ENCODE results near the gene ARRB1. TPM values are rescaled to one million over a fixed set of nuclear protein-coding genes. Genes with fewer than 3 reads are reported as not detected.
A peak's percentile ranks its signal among the peaks of the same experiment; 100 is the strongest.

Gene ARRB1
- total RNA-seq, 2 donors from 2014 or later, result 41.7 to 128 TPM

DNA sequence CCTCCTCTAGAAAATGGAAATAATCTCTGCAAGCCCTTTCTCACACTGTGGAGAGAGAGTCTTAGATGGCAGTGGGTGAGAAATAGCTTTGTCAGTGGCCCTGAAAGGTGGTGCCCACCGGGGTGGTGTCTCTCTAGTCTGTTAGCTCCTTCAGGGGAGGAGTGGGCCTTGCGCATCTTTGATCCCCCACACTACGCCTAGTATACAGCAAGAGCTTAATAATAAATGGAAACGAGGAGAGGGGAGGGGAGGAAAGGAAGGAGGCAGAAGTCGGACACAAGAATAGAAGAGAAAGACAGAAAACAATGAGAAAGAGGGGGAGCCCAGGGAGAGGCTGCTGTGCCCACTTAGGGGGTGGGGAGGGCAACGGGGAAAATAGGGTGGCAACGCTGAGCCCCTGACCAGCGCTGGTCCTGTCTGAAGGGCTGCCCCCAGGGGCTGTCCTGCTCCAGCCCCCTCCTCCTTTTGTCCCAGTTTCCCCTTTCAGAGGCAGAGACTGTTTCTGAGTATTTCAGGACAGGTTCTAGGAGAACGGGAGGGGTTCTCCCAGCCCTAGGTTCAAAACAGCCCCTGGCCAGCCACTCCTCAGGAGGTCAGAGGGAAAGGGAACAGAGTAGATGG is 1.2 kb downstream of the ARRB1 start:
- peak; percentile 46 for DNase-seq
- TF ChIP-seq, protein P1, sequence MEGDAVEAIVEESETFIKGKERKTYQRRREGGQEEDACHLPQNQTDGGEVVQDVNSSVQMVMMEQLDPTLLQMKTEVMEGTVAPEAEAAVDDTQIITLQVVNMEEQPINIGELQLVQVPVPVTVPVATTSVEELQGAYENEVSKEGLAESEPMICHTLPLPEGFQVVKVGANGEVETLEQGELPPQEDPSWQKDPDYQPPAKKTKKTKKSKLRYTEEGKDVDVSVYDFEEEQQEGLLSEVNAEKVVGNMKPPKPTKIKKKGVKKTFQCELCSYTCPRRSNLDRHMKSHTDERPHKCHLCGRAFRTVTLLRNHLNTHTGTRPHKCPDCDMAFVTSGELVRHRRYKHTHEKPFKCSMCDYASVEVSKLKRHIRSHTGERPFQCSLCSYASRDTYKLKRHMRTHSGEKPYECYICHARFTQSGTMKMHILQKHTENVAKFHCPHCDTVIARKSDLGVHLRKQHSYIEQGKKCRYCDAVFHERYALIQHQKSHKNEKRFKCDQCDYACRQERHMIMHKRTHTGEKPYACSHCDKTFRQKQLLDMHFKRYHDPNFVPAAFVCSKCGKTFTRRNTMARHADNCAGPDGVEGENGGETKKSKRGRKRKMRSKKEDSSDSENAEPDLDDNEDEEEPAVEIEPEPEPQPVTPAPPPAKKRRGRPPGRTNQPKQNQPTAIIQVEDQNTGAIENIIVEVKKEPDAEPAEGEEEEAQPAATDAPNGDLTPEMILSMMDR (conservative IDR thresholded peaks at IDR 0.05), result no peak
- Histone ChIP-seq H3K9me3 (ENCODE audit: control insufficient read depth, low read length) (no peaks in the 10 kb centered on the region), H3K36me3 (ENCODE audit: control insufficient read depth, insufficient read depth, low read length) (peaks cover 27% of the 10 kb centered on the region), H3K27ac (ENCODE audit: low read depth, low read length) (peak overlapping the region; percentile 50), H3K4me3 (ENCODE audit: low read length) (peak overlapping the region; percentile 90), H3K27me3 (ENCODE audit: control insufficient read depth, insufficient read depth, low read length, poor library complexity, severe bottlenecking) (no peaks in the 10 kb centered on the region), H3K4me1 (ENCODE audit: control insufficient read depth, insufficient read depth, low read length) (peaks cover 19% of the 10 kb centered on the region), H3K9ac (ENCODE audit: extremely low read depth, low read length, poor library complexity, severe bottlenecking) (peak overlapping the region; percentile 73)
- 50 to 60% methylated on average over 6 to 9 of the region's 9 CpGs for WGBS, 2 experiments (ENCODE audit: insufficient coverage in 1 of 2, insufficient read length in 1 of 2)
- H3K9me3 Mint-ChIP-seq, result no peaks in the 10 kb centered on the region
- H3K27me3 Mint-ChIP-seq (ENCODE audit: insufficient read depth), result no peaks in the 10 kb centered on the region
- H3K4me3 Mint-ChIP-seq, result peak overlapping the region; percentile 86
- H3K27ac Mint-ChIP-seq, result peak overlapping the region; percentile 93
- H3K4me1 Mint-ChIP-seq, result peaks cover 64% of the 10 kb centered on the region
- peaks cover 13% of the 10 kb centered on the region for H3K36me3 Mint-ChIP-seq (ENCODE audit: low read depth)

DNA sequence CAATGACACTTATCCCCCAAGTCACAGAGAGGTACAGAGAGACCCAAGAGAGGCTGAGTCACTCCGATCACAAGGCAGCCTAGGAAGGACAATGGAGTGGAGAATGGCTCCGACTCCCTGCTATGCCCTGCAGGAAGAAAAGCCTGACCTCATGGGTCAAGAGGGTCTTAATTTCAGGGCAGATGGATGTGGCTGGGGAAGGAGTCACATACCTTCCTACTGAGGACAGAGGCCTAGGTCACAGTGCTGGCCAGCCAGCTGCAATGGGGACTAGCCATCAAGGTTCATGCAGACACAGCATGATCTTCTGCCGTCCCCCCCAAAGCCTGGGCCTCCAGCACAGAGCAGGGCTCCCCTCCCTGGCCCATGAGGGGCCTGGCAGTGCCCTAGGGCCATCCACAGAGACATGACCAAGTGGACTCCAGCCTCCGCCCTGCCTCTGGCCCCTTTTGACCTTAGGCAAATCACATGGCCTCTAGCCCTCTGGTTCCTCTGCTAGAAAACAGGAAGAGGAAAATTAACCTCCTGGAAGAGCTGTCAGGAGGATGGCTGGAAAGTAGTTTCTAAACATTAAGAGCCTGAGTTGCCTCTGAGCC is 1.8 kb downstream of the ARRB1 start:
- Mint-ChIP-seq H3K4me1 (peaks cover 69% of the 10 kb centered on the region), H3K36me3 (ENCODE audit: low read depth) (peaks cover 13% of the 10 kb centered on the region), H3K27me3 (ENCODE audit: insufficient read depth) (no peaks in the 10 kb centered on the region), H3K9me3 (no peaks in the 10 kb centered on the region), H3K27ac (peak overlapping the region; percentile 35), H3K4me3 (peak overlapping the region; percentile 86)
- Histone ChIP-seq H3K36me3 (ENCODE audit: control insufficient read depth, insufficient read depth, low read length) (peaks cover 29% of the 10 kb centered on the region), H3K9me3 (ENCODE audit: control insufficient read depth, low read length) (no peaks in the 10 kb centered on the region), H3K4me1 (ENCODE audit: control insufficient read depth, insufficient read depth, low read length) (peaks cover 19% of the 10 kb centered on the region), H3K4me3 (ENCODE audit: low read length) (peak overlapping the region; percentile 90), H3K27ac (ENCODE audit: low read depth, low read length) (peak overlapping the region; percentile 50), H3K9ac (ENCODE audit: extremely low read depth, low read length, poor library complexity, severe bottlenecking) (peak overlapping the region; percentile 73), H3K27me3 (ENCODE audit: control insufficient read depth, insufficient read depth, low read length, poor library complexity, severe bottlenecking) (no peaks in the 10 kb centered on the region)
- TF ChIP-seq, protein P1 (conservative IDR thresholded peaks at IDR 0.05), result no peak
- DNase-seq, result peak; percentile 76
- 60% methylated on average over 3 to 4 of the region's 4 CpGs for WGBS, 2 experiments (ENCODE audit: insufficient coverage in 1 of 2, insufficient read length in 1 of 2)

DNA sequence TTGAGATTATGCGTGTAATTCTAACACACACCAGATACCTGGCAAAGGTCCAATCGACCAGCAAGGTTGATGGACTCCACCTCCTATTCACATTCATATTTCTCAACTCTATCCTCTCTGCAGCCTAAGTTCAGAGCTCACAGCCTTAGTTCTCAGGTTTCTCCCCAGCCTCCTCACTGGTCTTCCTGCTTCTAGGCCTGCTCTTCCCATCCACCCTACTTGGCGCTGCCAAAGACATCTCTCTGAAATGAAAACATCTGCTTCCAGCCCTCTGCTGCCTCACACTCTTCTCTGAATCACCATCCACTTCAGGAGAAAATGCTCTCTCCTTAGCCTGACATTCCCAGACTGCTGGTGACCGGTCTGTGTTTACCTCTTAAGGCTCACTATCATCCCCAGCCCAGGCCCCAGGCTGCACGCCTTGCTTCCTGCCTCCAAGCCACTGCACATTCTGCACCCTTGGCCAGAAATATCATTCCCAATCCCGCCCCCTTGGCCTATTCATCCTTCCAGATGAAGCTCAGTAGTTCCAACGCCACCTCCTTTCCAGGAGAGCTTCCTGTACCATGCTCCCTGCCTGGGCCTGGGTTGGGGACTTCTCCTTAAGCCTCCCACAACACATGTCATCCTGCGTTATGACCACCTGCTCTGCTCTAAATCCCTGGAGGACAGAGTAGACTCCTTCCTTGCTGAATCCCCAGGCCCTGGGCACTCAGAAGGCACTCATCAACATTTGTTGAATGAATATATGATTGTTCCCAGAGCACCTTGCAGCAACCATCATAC is 3.5 kb downstream of the ARRB1 start:
- Histone ChIP-seq H3K9ac (ENCODE audit: extremely low read depth, low read length, poor library complexity, severe bottlenecking) (peak overlapping the region; percentile 11), H3K36me3 (ENCODE audit: control insufficient read depth, insufficient read depth, low read length) (peaks cover 35% of the 10 kb centered on the region), H3K4me3 (ENCODE audit: low read length) (peak overlapping the region; percentile 90), H3K27me3 (ENCODE audit: control insufficient read depth, insufficient read depth, low read length, poor library complexity, severe bottlenecking) (no peaks in the 10 kb centered on the region), H3K9me3 (ENCODE audit: control insufficient read depth, low read length) (no peaks in the 10 kb centered on the region), H3K4me1 (ENCODE audit: control insufficient read depth, insufficient read depth, low read length) (peaks cover 27% of the 10 kb centered on the region), H3K27ac (ENCODE audit: low read depth, low read length) (no peak overlapping the region)
- H3K27me3 Mint-ChIP-seq (ENCODE audit: insufficient read depth), result no peaks in the 10 kb centered on the region
- TF ChIP-seq, protein P1 (conservative IDR thresholded peaks at IDR 0.05), result no peak
- H3K9me3 Mint-ChIP-seq, result no peaks in the 10 kb centered on the region
- H3K4me3 Mint-ChIP-seq, result no peak overlapping the region
- H3K4me1 Mint-ChIP-seq, result peaks cover 78% of the 10 kb centered on the region
- H3K36me3 Mint-ChIP-seq (ENCODE audit: low read depth), result peaks cover 17% of the 10 kb centered on the region
- peak overlapping the region; percentile 35 for H3K27ac Mint-ChIP-seq
- DNase-seq, result no peak
- WGBS, 2 experiments (ENCODE audit: insufficient coverage in 1 of 2, insufficient read length in 1 of 2), result 83 to 91% methylated on average over 4 to 8 of the region's 8 CpGs

Measured in endodermal cell (in vitro differentiated cells).